ENCODE results near the gene KAT2A.

DNA sequence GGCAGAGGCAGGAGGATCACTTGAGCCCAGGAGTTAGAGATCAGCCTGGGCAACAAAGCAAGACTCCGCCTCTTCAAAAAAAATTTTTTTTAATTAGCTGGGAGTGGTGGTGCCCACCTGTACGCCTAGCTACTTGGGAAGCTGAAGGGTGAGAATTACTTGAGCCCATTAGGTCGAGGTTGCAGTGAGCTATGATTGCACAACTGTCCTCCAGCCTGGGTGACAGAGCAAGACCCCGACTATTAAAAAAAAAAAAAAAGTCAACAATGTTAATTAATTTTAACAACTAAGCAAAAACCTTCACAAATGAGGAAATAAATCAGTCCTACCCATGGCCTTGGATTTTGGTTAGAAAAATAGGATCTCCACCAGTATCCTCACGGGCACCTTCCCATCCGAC, 14.0 kb downstream of the KAT2A start:
- TF ChIP-seq POLR2AphosphoS5 (IDR thresholded peaks at IDR 0.05) (no peak), POLR2A (IDR thresholded peaks at IDR 0.05) (no peak), EP300 (IDR thresholded peaks at IDR 0.05) (no peak)
- TF ChIP-seq, protein P1, sequence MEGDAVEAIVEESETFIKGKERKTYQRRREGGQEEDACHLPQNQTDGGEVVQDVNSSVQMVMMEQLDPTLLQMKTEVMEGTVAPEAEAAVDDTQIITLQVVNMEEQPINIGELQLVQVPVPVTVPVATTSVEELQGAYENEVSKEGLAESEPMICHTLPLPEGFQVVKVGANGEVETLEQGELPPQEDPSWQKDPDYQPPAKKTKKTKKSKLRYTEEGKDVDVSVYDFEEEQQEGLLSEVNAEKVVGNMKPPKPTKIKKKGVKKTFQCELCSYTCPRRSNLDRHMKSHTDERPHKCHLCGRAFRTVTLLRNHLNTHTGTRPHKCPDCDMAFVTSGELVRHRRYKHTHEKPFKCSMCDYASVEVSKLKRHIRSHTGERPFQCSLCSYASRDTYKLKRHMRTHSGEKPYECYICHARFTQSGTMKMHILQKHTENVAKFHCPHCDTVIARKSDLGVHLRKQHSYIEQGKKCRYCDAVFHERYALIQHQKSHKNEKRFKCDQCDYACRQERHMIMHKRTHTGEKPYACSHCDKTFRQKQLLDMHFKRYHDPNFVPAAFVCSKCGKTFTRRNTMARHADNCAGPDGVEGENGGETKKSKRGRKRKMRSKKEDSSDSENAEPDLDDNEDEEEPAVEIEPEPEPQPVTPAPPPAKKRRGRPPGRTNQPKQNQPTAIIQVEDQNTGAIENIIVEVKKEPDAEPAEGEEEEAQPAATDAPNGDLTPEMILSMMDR (IDR thresholded peaks at IDR 0.05): no peak
